HK-2 (cell line): ENCODE data around the gene PDE8B.

ENCODE experiments used
- DNase-seq: peaks from one replicate; pipeline ENCODE4 v3.0.0-alpha.2; 2018; ENCODE audit not compliant: unreplicated experiment

Gene PDE8B

DNA sequence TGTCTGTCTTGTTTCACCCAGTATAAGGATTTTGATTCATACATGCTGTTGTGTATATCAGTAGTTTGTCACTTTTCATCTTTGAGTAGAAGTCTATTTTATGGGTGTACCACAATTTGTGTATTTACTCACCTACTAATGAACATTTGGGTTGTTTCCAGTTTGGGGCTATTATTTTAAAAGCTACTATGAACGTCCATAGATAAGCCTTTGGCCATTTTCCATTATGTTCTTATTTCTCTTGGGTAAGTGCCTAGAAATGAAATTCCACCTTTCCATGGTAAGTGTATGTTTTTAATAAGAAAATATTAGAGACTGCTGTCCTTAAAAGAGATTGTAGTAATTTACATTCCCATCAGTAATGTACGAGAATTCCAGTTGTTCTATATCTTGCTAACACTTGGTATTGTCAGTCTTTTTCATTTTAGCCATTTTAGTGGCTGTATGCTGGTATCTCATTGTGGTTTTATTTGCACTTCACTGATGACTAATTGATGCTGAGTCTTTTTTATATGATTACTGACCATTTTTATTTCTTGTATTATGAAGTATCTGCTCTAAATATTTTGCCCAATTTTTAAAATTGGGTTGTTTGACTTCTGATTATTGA, 17.9 kb upstream of the PDE8B start:
- no peak for DNase-seq

DNA sequence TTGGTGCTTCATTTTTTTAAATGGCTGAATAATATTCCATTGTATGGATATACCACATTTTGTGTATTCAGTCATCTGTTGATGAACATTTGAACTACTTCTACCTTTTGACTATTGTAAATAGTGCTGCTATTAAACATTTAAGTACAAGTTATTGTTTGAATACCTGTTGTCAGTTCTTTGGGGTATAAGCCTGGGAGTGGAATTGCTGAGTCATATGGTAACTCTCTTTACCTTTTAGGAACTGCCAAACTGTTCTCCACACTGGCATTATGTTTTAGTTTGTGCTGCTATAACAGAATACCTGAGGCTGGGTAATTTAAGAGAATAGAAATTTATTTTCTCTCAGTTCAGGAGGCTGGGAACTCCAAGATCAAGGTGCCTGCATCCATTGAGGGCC, 15.7 kb upstream of the PDE8B start:
- DNase-seq = no peak

DNA sequence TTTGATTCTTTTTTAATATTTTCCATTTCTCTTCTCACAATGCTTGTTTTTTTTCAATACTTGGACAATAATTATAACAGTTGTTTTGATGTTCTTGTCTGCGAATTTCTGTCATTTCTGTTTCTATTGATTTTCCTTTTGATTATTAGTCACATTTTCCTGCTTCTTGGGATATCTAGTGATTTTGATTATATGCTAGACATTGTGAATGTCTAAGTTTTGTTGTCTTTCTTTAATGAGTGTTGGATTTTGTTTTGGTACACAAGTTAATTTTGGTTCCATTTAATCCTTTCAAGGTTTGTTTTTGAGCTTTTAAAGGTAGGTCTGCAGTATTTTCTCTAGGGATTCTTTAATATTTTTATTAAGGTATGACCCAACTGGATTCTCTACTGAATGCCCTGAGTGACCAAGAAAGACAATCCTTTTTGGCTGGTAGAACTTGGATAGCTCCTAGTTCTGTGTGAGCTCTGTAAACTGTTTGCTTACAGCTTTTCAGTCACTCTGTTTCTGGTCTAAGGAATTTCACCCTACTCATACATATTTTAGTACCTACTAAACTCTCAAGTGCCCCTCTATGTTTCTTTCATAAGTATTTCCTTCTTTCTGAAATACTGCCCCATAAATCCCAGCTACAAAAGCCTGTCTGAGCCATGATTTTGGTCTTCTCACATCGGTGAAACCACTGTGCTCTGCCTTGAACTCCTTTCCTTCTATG, 12.5 kb upstream of the PDE8B start:
- DNase-seq = no peak

DNA sequence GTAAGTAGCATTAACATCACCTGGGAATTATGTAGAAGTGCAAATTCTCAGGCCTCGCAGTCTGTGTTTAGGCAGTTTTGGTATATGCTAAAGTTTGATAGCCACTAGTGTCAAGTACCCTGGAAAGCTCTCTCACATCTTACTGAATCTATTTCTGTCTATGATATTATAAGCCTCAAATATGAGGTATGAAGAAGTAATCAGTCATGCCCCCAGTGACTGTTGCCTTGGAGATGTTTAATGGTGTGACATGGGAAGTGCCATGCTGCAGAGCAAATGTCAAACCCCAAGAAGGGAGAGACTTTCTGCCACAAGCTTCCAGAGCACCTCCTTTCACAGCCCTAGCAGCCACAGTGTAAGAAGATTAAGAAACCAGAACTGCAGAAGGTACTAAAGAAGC, 9.8 kb upstream of the PDE8B start:
- no peak for DNase-seq

DNA sequence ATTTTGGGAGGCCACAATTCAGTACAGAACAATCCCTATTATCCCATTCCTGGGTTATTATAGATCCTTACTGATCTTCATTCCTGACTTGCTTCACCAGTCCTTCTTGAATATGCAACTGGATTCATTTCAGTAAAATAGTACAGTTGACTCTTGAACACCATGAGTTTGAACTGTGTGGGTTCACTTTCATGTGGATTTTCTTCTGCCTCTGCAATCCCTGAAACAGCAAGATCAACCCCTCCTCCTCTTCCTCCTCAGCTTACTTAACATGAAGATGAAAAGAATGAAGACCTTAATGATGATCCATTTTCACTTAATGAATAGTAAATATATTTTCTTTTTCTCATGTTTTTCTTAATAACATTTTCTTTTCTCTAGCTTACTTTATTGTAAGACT, 8.3 kb upstream of the PDE8B start:
- DNase-seq = no peak

DNA sequence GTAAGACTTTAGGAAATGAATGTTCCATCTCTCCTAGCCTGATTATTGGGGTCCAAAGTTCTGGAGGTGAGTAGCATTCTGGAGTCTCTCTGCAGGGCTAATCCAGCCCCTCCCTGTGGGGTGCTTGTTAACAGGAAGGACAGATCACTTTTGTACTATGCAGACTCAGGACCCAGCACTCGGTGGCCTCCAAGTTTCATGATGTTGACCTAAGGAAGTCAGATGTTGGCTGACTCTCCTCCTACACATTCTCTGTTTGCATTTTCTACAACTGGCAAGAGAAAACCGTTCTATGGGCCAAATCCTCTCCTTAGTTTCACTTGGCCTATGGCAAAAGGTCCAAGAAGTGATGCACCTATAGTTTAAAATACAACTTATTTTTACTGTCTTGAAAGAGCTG, 5.5 kb upstream of the PDE8B start:
- no peak for DNase-seq

DNA sequence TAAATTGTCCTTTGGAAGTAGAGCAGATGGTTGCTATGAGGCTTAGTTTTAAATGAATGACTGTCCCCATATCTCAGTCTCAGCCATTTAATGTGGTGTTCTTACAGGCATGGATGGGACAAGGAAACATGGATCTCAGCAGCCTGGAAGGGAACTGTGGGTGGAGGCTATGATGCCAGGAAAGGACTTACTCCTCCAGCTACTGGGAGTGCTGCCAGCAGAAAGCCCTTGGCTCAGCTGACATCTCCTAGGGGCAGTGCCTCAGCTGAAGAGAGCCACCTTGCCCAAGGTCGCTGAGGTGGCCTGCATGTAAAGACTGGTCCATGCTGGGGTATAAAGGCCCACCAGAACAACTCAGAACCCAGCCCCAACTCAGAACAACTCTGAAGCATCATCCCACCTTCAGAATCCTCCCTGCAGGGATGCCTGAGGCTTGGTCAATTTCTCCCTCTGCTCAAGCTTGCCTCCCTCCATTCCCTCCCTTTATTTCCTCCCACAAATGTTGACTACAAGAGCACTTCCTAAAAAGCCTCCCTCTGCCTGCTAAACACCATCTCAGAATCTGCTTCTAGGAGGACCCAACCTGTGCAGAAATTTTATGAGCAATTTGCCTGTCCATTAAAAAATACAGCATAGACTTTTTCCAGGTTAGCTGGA, 1.8 kb upstream of the PDE8B start:
- DNase-seq = no peak

DNA sequence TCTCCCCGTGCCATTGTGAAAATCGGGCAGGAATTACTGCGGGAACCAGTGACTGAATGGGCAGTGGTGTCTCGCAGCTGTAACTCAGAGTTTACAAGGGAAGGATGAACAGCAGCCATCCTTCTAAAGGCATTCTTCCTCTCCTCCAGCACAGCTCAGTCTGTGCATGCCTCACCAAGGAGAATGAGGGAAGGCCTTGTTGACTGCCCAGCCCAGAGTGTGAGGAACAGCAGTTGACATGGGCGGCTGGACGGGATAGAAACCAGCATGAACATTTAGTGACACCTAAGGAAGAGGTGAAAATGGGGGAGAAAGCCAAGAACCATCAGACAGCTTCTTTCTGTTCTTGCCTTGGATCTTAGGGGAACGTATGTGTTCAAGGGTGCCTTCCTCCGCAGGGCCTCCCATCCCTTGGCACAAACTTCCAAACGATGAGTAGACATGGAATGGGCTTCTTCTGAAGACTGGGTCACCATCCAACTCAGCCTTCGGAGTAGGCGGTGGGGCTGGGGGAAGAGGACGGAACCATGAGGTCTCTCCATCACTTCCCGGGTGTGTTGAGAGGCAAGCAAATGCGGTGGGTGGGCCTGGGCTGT, 887 bp upstream of the PDE8B start:
- no peak for DNase-seq

DNA sequence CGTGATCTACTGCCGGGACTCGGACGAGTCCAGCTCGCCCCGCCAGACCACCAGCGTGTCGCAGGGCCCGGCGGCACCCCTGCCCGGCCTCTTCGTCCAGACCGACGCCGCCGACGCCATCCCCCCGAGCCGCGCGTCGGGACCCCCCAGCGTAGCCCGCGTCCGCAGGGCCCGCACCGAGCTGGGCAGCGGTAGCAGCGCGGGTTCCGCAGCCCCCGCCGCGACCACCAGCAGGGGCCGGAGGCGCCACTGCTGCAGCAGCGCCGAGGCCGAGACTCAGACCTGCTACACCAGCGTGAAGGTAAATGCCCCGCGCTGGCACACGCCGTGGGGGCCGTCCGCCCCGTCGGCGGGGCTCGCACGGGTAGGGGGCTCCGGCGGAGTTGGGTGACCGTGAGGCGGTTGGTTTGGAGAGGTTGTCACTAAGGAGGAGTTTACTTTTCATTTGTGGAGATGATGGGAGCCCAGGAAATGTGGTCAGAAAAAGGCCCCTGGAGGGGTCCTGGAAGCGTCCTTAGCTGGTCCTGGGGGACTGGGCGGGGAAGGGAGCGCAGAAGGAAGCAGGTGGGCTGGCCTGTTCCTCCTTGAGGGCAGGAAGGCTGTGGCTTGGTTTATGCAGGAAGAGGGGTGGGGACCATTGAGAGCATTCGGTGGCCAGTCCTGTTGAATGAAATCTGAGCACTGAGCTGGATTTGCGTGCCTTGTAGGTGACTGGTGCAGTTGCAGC, 647 bp downstream of the PDE8B start:
- no peak for DNase-seq

DNA sequence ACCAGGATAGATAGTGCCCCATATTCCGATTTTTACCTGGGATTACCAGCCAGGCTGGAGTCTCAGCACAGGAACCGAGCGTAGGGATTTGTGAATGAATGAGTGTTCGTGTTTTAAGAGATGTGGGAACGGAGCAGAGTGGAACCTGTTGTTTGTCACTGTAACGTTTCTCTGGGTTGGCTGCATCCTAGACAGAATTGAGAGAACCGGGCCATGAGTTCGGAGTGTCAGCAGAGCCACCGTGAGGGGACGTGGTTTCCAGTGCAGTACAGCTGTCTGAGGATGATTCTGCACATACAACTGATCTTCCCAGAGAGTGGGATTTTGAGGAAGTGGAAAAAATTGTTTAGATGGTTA, 1.2 kb downstream of the PDE8B start:
- DNase-seq = no peak

DNA sequence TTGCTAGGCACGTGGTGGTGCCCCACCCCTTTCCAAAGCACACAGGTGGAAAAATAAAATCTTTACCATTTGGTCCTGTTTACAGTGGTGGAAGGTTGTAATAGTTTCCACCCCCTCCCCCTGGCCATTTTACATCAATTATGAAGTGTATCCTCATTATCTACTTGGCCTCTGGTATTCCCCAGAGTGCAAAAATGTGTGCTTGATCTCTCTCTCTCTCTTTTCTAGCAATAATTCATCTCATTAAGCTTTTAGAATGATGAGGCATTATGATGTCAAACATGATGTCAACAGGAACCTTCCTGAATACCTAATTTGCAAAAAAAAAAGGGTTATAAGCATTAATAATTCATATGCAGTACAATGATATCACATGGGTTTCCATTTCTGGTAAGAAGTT, 3.1 kb downstream of the PDE8B start:
- DNase-seq = no peak

DNA sequence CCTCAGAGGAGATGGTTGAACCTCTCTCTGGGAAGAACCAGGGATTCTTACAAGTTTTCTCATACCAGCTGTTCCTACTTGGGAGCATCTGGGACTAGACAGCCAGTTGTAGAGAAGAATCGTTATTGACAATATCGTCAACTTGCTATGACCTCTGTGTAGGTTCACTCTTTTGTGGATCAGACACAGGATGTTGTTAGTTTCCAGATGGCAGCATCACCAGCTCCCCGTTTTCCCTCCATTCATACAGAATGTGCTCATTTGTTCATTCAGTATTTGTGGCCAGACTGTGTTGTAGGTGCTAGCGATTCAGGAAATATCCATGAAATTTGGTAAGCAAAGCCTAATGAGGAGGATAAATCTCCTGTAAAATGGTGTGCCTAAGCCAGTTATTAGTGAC, 3.7 kb downstream of the PDE8B start:
- no peak for DNase-seq

DNA sequence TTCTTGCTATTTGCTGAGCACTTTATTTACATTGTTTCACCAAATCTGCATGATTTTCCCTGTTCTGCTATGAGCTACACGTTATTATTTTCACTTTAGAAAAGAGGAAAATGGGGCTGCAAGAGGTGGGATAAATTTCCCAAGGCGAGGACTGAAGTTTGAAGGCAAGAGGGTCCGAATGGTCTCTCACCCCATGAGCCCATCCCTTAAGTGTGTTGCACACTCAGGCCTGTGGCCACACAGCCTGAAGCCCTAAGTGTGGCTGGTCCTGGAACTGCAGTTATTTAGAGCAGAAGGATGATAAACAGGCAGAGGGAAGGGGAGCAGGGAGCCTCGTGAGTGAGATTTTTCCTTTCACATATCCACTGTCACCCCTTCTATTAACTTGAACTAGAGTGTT, 7.8 kb downstream of the PDE8B start:
- no peak for DNase-seq

DNA sequence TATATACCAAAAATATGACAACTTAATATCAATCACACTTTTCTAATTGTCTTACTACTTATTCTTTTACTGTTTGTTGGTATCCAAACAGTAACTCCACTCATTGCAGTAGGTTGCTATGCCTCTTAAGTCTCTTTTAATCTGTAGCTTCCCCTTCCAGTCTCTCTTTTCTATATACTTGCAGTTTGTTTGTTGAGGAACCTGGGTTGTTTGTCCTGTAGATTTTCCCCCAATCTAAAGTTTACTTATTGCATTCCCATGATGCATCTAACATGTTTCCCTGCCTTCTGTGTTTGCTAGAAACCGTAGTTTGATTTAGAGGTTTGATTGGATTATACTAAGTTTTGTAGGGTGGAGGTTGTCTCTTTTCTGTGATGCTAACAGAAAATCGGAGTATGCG, 10.6 kb downstream of the PDE8B start:
- DNase-seq = no peak

DNA sequence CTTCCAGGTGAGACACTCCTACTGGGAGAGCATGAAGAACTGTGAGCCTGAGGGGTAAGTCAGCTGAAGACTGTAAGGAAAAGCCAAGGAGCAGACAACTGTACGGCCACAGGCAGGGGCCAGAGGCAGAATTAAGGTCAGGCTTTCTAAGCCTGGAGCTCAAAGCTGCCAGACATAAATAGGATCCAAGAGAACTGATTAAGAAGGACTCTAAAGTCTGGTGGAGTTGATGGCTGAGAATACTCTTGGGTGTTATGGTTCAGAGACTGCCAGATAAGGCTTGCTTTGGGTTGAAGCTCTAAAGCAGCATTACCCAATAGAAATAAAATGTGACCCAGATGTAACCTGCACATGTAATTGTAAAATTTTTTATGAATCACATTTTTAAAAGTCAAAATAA, 12.2 kb downstream of the PDE8B start:
- DNase-seq = no peak

DNA sequence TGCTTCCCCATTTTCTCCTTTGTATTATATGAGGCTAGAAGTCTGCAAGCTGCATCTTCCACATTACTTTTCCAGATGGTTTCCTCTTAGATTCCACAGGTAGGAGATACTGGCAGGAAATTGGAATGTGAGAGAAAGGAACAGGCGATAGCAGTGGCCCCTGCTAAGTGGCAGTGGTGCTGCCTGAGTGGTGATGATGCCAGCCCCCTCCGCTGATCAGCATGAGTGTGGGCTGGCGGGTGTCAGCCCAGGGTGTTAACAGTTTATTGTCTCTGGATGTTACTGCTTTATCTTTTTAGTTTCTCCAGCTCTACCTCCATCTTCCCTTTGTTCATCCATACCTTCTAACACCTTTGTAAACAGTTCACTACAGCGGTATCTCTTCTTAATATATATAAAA, 13.2 kb downstream of the PDE8B start:
- no peak for DNase-seq

DNA sequence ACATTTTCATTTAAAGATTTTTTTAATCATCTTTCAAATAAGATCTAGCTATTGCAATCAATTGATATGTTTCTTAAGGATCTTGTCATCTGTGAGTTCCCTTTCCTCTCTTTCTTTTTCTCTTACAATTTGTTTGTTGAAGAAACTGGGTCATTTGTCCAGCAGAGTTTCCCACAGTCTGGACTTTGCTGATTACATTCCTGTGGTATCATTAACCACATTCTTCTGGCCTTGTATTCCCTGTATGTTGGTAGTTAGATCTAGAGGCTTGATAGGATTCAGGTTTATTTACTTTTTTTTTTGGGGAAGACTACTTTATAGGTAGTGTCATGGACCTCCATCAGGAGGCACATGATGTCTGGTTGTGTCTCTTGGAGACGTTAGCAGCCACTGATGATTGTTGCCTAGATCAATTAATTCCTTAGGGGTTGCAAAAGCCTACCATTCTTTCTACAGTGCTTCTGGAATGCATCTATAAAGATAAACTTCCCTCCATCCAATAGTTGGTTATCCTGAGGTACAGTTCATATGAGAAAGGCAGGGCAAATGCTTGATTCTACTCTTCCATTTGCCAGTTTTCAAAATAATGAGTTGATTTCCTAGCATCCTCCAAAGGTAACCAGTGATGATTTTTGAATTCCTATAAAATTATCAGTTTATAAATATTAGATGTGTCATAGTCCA, 14.3 kb downstream of the PDE8B start:
- DNase-seq = no peak

DNA sequence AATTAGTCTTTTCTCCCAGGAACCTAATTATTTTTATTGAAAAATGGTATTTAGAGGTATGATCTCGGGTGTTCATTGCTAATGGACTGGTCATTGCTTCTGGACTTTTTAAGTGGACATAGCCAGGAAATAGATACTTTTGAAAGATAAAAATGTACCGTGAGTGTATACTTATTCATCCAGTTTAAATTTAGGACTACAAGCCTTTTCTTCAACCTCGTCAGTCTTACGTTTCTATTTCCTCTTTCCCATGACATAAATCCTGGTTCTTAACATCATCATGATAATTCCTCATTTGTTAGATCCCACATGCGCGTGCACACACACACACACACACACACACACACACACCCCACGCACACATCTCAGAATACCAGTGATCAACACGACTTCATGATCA, 15.1 kb downstream of the PDE8B start:
- DNase-seq = no peak

DNA sequence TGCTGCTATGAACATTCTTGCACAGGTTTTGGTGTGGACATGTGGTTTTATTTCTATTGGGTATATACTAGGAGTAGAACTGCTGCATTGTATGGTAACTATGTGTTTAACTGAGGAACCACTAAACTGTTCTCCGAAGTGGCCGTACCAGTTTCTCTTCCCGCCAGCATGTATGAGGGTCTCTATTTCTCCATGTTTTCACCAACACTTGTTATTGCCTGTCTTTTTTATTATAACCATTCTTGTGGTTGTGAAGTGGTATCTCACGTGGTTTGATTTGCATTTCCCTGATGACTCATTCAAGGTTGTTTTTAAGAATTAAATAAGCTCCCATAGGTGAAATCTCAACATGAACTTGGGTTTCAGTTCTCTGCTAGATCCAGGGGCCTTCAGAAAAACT, 19.4 kb downstream of the PDE8B start:
- no peak for DNase-seq

DNA sequence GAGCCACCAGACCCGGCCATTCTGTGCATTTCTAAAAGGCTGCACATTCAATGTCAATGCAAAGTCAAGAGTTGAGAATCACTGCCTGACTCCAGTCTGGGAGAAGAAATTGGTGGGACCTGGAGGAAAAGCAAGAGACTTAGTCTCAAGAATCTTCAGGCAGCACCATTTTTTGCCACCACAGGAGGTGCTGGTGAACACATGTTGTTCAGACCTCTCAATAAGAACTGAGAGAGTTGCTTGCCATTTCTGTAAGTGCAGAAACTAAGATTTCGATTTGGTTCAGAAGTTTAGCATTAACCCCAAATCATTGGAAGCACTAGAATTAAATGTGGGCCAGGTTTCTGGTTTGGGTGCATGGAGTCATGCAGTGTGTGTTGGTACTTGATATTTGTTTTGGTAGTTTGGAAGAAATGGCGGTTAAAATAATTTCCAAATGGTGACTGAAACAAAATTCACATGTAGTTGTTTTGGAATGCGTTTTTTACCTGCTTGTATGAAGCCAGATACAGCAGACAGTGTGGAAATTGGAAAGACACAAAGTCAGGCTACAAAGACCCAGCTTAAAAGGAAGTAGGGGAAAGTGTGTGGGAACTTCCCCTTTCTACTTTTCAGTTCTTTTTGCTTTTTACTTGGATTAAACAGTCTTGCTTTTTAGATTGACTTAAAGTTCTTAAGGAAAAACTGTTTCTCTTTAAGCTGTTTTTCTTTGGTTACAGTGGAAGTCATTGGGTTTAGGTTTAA, 20.4 kb downstream of the PDE8B start:
- no peak for DNase-seq

DNA sequence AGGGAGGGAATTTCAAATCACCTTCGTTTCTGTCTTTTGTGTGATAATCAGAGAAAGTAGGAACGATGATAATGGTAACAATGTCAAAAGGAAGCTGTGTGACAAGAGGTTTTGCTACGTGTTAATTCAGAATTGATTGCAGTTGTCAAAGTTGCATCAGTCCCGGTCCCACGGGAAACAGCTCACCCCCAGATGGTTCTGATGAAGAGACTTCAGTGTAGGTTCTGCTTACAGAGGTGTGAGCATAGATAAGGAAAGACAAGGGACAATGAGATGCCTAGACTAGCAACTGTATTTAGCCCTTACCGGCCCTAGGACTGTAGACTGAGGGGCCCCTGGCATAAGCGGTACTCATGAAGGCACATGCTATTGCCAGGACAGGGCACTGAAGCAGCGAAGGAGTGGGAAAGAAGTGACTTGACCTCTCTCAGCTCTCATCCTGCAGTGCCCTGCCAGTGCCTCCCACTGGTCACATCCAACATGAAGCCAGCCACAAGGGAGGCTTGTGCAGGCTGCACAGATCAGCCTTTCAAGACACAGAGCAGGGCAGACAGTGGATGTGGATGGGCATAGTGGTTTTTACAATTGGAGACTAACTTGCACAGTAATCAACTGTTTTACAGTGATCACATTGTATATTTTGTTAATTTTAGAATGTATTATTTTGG, 21.1 kb downstream of the PDE8B start:
- no peak for DNase-seq
